CD4-positive, alpha-beta T cell treated with Interleukin-15 for 4 hours (primary cell): ENCODE measurements around the gene CDY1B.
"Not testable (repeated sequence)": the region's sequence is repeated elsewhere in the genome, so short reads cannot be mapped to it uniquely, and the experiment has no call there.

ENCODE experiments used
- DNase-seq: peaks from one replicate; pipeline ENCODE4 v3.0.0-alpha.2; 2020; ENCODE audit warnings: low spot score

The CDY1B gene, protein sequence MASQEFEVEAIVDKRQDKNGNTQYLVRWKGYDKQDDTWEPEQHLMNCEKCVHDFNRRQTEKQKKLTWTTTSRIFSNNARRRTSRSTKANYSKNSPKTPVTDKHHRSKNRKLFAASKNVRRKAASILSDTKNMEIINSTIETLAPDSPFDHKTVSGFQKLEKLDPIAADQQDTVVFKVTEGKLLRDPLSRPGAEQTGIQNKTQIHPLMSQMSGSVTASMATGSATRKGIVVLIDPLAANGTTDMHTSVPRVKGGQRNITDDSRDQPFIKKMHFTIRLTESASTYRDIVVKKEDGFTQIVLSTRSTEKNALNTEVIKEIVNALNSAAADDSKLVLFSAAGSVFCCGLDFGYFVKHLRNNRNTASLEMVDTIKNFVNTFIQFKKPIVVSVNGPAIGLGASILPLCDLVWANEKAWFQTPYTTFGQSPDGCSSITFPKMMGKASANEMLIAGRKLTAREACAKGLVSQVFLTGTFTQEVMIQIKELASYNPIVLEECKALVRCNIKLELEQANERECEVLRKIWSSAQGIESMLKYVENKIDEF

GRCh38 chrY:24047919-24048318, at the start of gene CDY1B:
Gene CDY1B (minus strand): TSS chrY:24048019. CDS start chrY:24047688, 331 bp downstream.
- not testable (repeated sequence) for DNase-seq

- not testable (repeated sequence) for DNase-seq
Measured at GRCh38 chrY:24049525-24049924, 1.7 kb upstream of the CDY1B start.

DNA sequence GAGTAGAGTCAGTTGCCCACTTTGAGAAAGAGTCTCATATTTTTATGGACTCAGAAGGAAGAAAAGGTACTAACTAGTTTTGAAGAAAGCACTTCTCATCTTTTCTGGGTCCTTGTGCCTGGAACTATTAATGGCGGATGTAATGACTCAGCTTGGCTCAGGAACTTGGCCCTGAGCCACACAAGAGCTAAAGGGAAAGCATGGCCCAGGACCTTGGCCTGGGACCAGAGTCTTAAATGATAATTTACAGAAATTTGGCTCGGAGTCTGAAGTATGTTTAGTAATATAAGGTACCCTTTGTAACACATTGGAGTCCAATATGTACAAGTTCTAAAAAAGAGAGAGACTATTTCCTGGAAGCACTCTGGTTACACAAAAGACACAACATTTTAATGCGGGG, 4.6 kb downstream of the CDY1B start:
- DNase-seq, result not testable (repeated sequence)

GRCh38 chrY:24039008-24039718, 8.7 kb downstream of the CDY1B start:
- DNase-seq, result not testable (repeated sequence)

GRCh38 chrY:24026212-24027103, 21.4 kb downstream of the CDY1B start:
- DNase-seq, result not testable (repeated sequence)
